Breast epithelium (tissue), 3 donors: ENCODE measurements around the gene TMEM233.

ENCODE experiments used
- POLR2A ChIP-seq: fragments of 450-650 bp; IDR thresholded peaks from one replicate; pipeline ENCODE4 v1.6.1; 2016; ENCODE audit warnings: antibody characterized with exemption, mild to moderate bottlenecking, moderate library complexity
- POLR2AphosphoS5 ChIP-seq, 3 donors: sonication (generic); formaldehyde crosslinking; IDR thresholded peaks; one replicate each; pipeline ENCODE4 v1.6.1; 2017; ENCODE audit warnings: antibody characterized with exemption in 3 of 3
- TF ChIP-seq, protein P1 (sequence below), 3 donors: fragments of 450-650 bp; IDR thresholded peaks; one replicate each; pipeline ENCODE4 v1.5.1; 2016 to 2017; ENCODE audit warnings: antibody characterized with exemption in 3 of 3, mild to moderate bottlenecking in 3 of 3, moderate library complexity in 3 of 3

DNA sequence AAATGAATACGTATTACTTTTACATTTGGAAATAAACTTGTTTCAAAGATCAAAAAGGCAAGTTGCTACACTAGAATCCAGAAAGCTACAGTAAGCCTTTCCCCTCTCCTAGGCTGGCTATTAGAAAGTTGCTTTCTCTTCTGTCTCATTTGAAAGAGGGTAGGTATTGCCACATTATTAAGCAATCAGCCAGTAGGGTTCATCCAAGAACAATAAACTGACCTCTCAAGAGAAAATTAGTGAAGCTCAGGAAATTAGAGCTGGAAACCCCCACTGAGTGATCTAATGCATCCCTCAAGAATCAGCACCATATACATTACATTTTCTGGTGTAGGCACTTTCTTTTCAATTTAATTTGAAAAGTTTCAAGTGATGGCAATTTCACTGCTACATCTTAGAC lies 4.5 kb upstream of the TMEM233 start:
- TF ChIP-seq, protein P1, sequence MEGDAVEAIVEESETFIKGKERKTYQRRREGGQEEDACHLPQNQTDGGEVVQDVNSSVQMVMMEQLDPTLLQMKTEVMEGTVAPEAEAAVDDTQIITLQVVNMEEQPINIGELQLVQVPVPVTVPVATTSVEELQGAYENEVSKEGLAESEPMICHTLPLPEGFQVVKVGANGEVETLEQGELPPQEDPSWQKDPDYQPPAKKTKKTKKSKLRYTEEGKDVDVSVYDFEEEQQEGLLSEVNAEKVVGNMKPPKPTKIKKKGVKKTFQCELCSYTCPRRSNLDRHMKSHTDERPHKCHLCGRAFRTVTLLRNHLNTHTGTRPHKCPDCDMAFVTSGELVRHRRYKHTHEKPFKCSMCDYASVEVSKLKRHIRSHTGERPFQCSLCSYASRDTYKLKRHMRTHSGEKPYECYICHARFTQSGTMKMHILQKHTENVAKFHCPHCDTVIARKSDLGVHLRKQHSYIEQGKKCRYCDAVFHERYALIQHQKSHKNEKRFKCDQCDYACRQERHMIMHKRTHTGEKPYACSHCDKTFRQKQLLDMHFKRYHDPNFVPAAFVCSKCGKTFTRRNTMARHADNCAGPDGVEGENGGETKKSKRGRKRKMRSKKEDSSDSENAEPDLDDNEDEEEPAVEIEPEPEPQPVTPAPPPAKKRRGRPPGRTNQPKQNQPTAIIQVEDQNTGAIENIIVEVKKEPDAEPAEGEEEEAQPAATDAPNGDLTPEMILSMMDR (IDR thresholded peaks at IDR 0.05): no peak
- TF ChIP-seq POLR2A (no peak), POLR2AphosphoS5 (IDR thresholded peaks at IDR 0.05) (no peak)
